ENCODE measurements around the gene CDK4.
A peak's percentile ranks its signal among the peaks of the same experiment; 100 is the strongest.

CDK4 gene

GRCh38 chr12:57738661-57739237, 13.4 kb downstream of the CDK4 start, which contains the start of gene AGAP2:
TSS of gene AGAP2 (minus strand) at chr12:57738742. CDS start at chr12:57738246, 496 bp downstream.
- no peak for DNase-seq (ENCODE audit: low read depth)
- TF ChIP-seq CTCF (conservative IDR thresholded peaks at IDR 0.05; ENCODE audit: low read depth, low read length), result no peak
- H3K4me3 ChIP-seq (ENCODE audit: low read length), result peak within 1 kb of the TSS; percentile 3

- H3K4me3 ChIP-seq (ENCODE audit: low read length), result no peak overlapping the region
- no peak for DNase-seq (ENCODE audit: low read depth)
- peak; percentile 34 for TF ChIP-seq CTCF (conservative IDR thresholded peaks at IDR 0.05; ENCODE audit: low read depth, low read length)
Measured at GRCh38 chr12:57737467-57738460, 14.3 kb downstream of the CDK4 start.

- no peak overlapping the region for H3K4me3 ChIP-seq (ENCODE audit: low read length)
- no peak for DNase-seq (ENCODE audit: low read depth)
- no peak for TF ChIP-seq CTCF (conservative IDR thresholded peaks at IDR 0.05; ENCODE audit: low read depth, low read length)
Measured at GRCh38 chr12:57736741-57737466, 15.2 kb downstream of the CDK4 start.

- peak; percentile 37 for TF ChIP-seq CTCF (conservative IDR thresholded peaks at IDR 0.05; ENCODE audit: low read depth, low read length)
- no peak overlapping the region for H3K4me3 ChIP-seq (ENCODE audit: low read length)
- DNase-seq (ENCODE audit: low read depth), result no peak
Measured at GRCh38 chr12:57735952-57736740, 16.0 kb downstream of the CDK4 start.

- H3K4me3 ChIP-seq (ENCODE audit: low read length), result no peak overlapping the region
- no peak for TF ChIP-seq CTCF (conservative IDR thresholded peaks at IDR 0.05; ENCODE audit: low read depth, low read length)
- no peak for DNase-seq (ENCODE audit: low read depth)
Measured at GRCh38 chr12:57735198-57735855, 16.8 kb downstream of the CDK4 start.

GRCh38 chr12:57734591-57734990, 17.5 kb downstream of the CDK4 start:
- H3K4me3 ChIP-seq (ENCODE audit: low read length), result no peak overlapping the region
- DNase-seq (ENCODE audit: low read depth), result no peak
- no peak for TF ChIP-seq CTCF (conservative IDR thresholded peaks at IDR 0.05; ENCODE audit: low read depth, low read length)

All from retinal pigment epithelial cell (primary cell).